ENCODE measurements around the gene FBXO24. TPM values are rescaled to one million over a fixed set of nuclear protein-coding genes. Genes with fewer than 3 reads are reported as not detected.

The FBXO24 gene
- total RNA-seq, 2 donors from 2014 or later, result 2.3 to 9.7 TPM

DNA sequence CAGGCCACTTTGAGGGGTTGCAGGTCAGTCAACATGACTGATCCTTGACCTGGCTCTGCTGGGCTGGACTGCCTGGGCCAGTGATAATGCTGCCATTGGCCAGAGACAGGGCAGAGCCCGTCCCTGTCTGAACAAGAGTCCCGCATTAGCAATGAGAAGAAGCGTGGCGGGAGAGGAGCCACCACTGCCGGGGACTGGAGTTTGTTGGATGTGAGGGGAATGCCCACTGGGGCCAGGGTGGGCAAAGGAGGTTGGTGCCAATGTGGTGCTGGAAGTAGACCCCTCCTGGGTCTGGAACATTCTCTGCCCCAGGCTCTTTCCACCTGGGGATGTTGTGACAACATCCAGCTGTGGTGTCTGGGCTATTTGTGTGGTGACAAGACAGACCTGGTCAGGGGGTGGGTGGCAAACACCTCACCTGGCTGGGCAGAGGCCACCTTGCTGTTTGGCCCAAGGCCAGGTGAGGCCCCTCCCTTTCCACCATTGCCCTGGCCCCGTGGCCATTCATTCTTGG, 20.1 kb upstream of the FBXO24 start:
- no peak overlapping the region for H3K27ac ChIP-seq
- no peaks in the 10 kb centered on the region for H3K36me3 ChIP-seq
- intact Hi-C loops (cut with DNase I), result loop anchor here (2.0 kb wide), 1 partner anchor 125 kb away; no protein-coding TSS in a partner anchor
- H3K9me3 ChIP-seq, result no peaks in the 10 kb centered on the region
- WGBS, result 84% methylated on average over 6 of the region's 6 CpGs
- TF ChIP-seq CTCF (IDR thresholded peaks at IDR 0.05), result no peak
- TF ChIP-seq POLR2A (IDR thresholded peaks at IDR 0.05), result no peak
- TF ChIP-seq POLR2AphosphoS5 (IDR thresholded peaks at IDR 0.05), result no peak
- DNase-seq (ENCODE audit: low spot score), result no peak
- H3K4me1 ChIP-seq (replicated peaks), result peaks cover 6% of the 10 kb centered on the region
- H3K27me3 ChIP-seq (replicated peaks; ENCODE audit: insufficient read depth), result no peaks in the 10 kb centered on the region
- H3K4me3 ChIP-seq, result no peak overlapping the region

DNA sequence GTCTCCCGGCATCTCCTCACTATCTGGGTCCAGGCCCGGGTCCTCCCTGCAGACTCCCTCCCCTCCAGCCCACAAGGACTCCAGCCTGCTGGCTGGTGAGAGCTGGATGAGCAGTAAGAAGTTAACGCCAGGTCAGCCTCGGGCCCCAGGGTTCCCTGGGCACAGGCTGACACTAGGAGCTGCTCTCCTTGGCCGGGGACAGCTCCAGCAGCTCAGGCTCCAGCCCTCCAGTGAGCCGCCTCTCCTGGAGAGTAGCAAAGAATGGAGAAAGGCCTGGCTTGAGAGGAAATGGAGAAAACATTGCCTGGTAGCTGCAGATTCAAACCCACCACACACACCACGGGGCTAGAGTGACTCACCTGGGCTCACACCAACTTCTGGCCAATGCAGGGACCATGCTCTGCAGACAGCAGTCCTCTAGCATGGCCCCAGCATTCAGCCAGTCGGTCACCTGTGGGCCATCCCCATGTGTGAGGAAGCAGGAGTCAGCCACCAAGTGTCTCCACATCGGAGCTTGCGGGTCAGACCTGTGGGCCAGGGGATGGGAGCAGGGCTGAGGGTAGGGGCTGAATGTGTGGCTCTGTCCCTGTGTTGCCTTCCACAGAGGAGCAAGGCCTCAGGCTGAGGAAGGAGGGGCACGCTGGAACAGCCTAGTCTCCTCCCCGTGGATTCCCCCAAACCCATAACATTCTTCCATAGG, 18.9 kb upstream of the FBXO24 start:
- H3K27me3 ChIP-seq (replicated peaks; ENCODE audit: insufficient read depth), result no peaks in the 10 kb centered on the region
- no peak for DNase-seq (ENCODE audit: low spot score)
- H3K27ac ChIP-seq, result no peak overlapping the region
- H3K4me1 ChIP-seq (replicated peaks), result peaks cover 6% of the 10 kb centered on the region
- no peak overlapping the region for H3K4me3 ChIP-seq
- H3K36me3 ChIP-seq, result no peaks in the 10 kb centered on the region
- 64% methylated on average over 9 of the region's 12 CpGs for WGBS
- intact Hi-C loops (cut with DNase I), result loop anchor here (2.0 kb wide), 1 partner anchor 124 kb away; no protein-coding TSS in a partner anchor
- TF ChIP-seq POLR2A (IDR thresholded peaks at IDR 0.05) (no peak), POLR2AphosphoS5 (IDR thresholded peaks at IDR 0.05) (no peak), CTCF (IDR thresholded peaks at IDR 0.05) (no peak)
- no peaks in the 10 kb centered on the region for H3K9me3 ChIP-seq

GRCh38 chr7:100567751-100568175, 18.4 kb upstream of the FBXO24 start:
- intact Hi-C loops (cut with DNase I), result loop anchor here (2.0 kb wide), 1 partner anchor 123 kb away; no protein-coding TSS in a partner anchor
- no peak for TF ChIP-seq POLR2AphosphoS5 (IDR thresholded peaks at IDR 0.05)
- no peak for TF ChIP-seq POLR2A (IDR thresholded peaks at IDR 0.05)
- TF ChIP-seq CTCF (IDR thresholded peaks at IDR 0.05), result no peak
- DNase-seq (ENCODE audit: low spot score), result no peak
- H3K4me3 ChIP-seq, result no peak overlapping the region
- 55% methylated on average over 3 of the region's 3 CpGs for WGBS
- peaks cover 6% of the 10 kb centered on the region for H3K4me1 ChIP-seq (replicated peaks)
- H3K27me3 ChIP-seq (replicated peaks; ENCODE audit: insufficient read depth), result no peaks in the 10 kb centered on the region
- H3K9me3 ChIP-seq, result no peaks in the 10 kb centered on the region
- no peak overlapping the region for H3K27ac ChIP-seq
- H3K36me3 ChIP-seq, result no peaks in the 10 kb centered on the region

DNA sequence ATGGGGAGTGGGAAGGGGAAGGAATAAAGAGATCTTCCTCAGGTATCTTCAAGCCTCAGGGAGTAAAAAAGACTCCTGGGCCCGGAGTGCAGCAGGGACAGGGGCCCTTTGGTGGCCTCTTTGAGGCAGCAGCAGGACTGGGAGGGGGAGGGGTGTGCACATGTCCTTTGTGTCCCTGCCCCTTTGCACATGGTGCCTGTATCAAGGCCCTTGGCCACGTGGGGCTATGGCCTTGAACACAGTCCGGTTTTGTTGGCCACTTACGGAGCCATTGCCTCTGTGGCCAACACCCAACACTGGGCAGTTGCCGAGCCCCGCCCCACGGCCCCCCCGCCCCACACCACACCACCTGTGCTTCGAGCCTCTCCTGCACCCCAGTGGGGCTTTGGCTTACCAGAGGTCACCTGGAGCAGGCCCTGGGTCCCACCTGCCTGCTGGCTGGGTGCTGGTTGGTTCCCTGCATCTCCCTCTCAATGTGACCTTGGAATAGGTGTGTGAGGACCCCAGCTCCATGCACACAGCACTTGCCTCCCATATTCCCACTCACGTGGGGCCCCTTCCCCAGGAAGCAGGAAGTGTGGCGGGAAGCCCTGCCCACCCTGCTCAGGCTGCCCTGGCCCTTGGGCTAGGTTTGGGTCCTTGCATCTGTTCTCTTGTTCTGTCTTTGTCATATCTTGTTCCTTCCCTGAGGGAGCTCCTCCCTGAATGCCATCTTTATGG, 17.8 kb upstream of the FBXO24 start:
- no peaks in the 10 kb centered on the region for H3K27me3 ChIP-seq (replicated peaks; ENCODE audit: insufficient read depth)
- WGBS, result 69% methylated on average over 6 of the region's 11 CpGs
- intact Hi-C loops (cut with DNase I), result no loop called here
- no peak overlapping the region for H3K27ac ChIP-seq
- no peaks in the 10 kb centered on the region for H3K36me3 ChIP-seq
- no peak overlapping the region for H3K4me3 ChIP-seq
- no peaks in the 10 kb centered on the region for H3K9me3 ChIP-seq
- TF ChIP-seq CTCF (IDR thresholded peaks at IDR 0.05) (no peak), POLR2AphosphoS5 (IDR thresholded peaks at IDR 0.05) (no peak), POLR2A (IDR thresholded peaks at IDR 0.05) (no peak)
- H3K4me1 ChIP-seq (replicated peaks), result peaks cover 6% of the 10 kb centered on the region
- no peak for DNase-seq (ENCODE audit: low spot score)

Data from prostate gland (tissue), 2 donors.